Right renal pelvis (tissue), 4 donors: ENCODE data around the gene SLC9A9. TPM values are rescaled to one million over a fixed set of nuclear protein-coding genes. Genes with fewer than 3 reads are reported as not detected.
"Not testable (repeated sequence)": the region's sequence is repeated elsewhere in the genome, so short reads cannot be mapped to it uniquely, and the experiment has no call there.

Experiments used
- DNase-seq, 4 donors: peaks; one replicate each; pipeline ENCODE4 v3.0.0-alpha.2; 2013; ENCODE audit warnings: low read depth in 4 of 4, low spot score in 3 of 4, missing footprints in 1 of 4
- polyA plus RNA-seq, 4 donors: library from polyadenylated mRNA; unstranded; fragments of 120-200 nt; gene quantifications; one replicate each; pipeline ENCODE4 v1.2.1, GENCODE V29; 2013; ENCODE audit not compliant: insufficient read length in 4 of 4

Gene SLC9A9
- polyA plus RNA-seq, 4 donors = 4.9 to 8.0 (median 6.0) TPM

DNA sequence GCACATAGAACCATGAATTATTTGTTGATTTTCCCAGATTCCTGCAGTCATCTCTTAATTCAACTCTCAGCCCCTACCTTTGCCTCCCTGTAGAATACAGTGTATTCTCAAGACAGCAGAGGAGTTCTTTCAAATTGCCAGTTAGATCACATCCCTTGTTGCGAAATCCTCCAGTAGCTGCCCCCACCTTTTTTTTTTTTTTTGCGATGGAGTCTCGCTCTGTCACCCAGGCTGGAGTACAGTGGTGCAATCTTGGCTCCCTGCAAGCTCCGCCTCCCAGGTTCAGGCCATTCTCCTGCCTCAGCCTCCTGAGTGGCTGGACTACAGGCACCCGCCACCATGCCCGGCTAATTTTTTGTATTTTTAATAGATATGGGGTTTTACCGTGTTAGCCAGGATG, 417.0 kb downstream of the SLC9A9 start:
- not testable (repeated sequence) for DNase-seq

DNA sequence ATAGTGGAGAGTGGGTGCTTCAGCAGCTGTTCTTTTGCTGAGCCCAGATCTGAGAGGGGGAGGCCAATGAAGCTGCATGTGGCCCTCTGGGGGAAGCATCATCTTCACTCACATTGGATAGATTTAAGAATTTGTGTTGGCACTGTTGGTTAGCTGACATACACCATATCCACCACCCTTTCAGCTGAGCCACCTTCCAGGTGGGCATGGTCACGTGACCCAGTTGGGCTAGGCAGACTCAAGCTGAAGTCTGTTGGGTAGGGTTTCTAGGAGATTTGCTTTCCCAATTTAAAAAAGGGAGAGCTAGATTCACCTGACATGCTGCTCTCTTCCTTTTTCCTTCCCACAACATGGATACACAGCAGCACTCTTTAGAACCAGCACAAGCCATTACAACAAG, 417.7 kb downstream of the SLC9A9 start:
- DNase-seq = no peak

DNA sequence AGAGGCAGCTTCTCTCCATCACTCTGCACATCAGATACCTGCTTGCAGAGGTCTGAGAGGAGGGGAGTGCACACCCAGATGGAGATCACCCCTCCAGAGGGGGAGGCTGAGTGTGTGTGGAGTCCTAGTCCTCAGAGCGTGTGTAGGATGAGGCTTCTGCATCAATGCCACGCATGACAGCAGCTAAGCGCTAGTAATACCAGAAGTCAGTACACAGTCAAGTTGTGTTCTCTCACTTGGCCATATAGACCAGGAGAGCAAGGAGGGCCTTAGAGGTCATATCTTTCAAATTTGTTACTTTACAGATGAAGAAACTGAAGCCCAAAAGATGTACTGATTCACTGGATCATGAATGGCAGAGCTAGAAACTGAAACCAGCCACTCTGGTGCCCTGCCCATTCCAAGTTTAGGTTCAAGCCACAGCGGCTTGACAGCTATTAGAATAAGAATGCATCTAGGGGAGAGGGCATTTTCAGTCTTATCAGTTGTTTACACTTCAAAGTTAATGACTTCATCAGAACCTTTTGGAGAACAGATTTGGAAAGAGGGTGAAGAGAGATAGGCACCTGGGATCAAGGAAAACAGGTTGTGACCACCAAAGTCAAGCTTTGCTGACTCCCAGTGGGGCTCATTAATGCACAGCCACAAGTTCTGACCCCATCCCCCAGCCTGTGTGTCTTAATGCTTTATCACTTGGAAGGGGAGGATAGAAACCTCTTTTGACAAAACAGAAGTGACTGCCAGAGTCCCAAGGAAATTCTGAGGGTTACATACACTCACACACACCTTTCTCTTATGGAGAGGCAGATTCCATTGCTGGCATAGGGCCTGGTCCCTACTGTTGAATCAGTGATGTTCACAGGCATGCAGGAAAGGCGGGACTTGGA, 418.4 kb downstream of the SLC9A9 start:
- no peak for DNase-seq

DNA sequence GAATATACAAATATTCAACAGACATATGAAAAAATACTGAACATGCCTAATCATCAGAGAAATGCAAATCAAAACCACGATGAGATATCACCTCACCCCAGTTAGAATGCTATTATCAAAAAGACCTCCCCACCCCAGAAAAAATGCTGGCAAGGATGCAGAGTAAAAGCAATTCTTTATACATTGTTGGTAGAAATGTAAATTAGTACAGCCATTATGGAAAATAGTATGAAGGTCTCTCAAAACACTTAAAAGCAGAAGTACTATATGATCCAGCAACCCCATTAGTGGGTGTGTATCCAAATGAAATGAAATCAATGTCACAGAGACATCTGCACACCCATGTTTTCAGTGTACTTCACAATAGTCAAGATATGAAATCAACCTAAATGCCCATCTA, 420.0 kb downstream of the SLC9A9 start:
- DNase-seq = no peak

DNA sequence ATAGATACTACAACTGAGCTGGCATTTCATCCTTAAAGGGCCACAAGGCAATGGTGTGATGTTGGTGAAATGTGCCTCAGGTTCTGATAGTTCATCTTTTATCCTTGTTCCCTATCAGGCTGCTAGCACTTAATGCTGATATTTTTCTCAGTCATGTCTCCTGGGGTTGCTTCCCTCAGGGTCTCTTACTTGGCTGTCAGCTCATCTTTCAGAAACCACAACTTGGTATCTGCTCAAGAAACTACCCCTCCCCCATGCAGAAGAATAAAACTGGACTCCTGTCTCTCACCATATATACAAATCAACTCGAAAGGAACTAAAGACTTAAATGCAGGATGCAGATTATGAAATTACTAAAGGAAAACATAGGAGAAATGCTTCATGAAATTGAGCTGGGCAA, 420.6 kb downstream of the SLC9A9 start:
- DNase-seq = no peak

DNA sequence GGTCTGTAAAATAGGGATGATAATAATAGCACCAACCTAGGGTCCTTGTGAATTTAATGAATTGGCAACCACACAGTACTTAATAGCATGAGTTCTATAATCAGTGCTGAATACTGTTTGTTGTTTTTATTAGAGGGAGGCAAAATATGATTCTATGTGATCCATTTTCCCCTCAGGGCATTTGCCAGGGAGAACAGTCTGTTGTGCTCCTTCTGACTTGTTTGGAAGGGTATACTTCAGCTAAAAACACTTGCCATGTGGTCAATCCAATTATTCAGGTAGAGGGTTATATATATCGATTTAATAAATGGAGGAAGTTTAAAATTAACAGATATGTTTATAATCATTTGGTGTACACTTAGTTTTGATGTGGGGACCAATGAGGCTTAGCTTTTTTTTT, 423.4 kb downstream of the SLC9A9 start:
- DNase-seq = no peak

DNA sequence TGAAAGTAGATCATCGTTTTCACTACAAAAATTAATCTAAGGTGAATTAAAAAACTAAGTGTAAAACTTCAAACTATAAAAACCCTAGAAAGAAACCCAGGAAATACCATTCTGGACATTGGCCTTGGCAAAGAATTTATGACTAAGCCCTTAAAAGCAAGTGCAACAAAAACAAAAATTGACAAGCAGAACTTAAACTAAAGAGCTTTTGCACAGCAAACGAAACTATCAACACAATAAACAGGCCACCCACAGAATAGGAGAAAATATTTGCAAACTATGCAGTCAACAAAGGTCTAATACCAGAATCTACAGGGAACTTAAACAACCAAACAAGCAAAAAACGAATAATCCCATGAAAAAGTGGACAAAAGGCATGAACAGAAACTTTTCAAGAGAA, 426.7 kb downstream of the SLC9A9 start:
- DNase-seq = no peak

DNA sequence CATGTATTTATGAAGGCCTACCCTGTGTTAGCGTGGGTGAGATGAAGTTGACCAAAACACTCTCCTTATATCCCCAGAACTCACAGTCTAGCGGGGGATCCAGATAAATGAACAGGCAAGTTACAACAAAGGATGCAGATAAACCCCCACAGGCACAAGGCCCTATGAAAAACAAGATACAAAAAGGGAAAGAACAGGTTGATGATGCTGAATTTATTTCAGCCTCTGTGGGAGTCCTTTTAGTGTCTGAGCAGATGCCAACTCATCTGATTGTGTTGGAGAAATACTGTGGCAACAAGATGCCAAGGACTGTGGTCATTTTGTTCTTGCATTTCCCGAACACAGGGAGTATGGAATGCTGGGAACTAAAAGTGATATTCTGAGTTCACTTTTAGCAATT, 428.7 kb downstream of the SLC9A9 start:
- DNase-seq = no peak

DNA sequence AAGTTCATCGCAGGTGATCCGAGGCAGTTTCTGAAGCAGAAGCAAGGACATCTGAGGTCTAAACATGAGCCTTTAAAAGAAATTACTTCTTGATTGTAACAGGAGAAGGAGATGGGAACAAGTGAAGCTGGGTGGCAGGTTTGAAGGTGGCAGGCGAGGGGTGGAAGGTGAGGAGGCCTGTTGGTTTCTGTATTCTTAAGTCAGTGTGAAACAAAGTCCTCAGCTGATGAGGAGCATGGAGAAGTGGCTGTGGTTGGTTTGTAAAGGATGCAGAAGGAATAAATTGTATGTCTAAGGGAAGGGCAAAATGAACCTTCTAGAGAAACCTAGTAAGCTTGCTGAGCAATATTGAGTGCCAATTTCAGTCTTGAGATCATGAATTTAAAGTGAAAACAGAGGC, 429.9 kb downstream of the SLC9A9 start:
- DNase-seq = no peak

DNA sequence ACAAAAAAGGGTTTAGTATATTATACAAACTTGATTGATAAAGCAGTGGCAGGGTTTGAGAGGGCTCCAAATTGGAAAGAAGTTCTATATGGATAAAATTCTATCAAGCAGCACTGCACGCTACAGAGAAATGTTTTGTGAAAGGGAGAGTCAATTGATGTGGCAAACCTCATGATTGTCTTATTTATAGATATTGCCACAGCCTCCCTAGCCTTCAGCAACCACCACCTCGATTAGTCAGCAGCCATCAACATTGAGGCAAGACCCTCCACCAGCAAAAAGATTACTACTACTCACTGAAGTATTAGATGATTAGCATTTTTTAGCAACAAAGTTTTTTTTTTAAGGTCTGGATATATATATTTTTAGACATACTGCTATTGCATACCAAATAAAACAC, 432.0 kb downstream of the SLC9A9 start:
- DNase-seq = no peak

DNA sequence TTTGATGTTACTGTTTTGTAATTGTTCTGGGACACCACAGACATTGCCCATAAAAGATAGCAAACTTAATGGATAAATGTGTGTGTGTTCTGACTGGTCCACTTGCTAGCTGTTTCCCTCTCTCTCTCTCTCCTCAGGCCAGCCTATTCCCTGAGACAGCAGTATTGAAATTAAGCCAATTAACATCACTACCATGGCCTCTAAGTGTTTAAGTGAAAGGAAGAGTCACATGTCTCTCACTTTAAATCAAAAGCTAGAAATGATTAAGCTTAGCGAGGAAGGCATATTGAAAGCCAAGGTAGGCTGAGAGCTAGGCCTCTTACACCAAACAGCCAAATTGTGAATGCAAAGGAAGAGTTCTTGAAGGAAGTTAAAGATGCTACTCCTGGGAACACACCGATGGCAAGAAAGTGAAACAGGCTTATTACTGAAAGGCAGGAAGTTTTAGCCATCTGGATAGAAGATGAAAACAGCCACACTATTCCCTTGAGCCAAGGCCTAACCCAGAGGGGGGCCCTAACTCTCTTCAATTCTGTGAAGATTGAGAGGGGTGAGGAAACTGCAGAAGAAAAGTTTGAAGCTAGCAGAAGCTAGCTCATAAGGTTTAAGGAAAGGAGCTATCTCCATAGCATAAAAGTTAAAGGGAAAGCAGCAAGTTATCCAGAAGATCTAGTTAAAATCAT, 433.6 kb downstream of the SLC9A9 start:
- no peak for DNase-seq

DNA sequence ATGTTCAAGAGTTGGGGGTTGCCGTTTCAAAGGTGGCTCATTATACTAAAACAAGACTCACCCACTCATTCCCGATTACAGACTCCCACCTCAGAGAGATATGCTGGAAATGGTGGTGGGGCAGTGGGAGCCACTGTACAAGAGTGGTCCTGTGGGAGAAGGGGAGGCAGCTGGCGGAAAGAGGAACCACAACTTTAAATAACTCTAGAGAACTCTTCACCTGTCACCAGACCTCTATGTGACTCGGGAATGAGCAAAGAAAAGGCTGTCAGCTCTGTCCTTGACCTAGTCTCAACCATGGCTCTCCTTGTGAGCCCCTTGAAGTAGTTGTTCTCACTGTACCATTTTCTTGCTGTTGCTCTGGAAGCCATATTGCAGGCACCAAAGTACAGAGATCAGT, 434.9 kb downstream of the SLC9A9 start:
- DNase-seq = no peak

DNA sequence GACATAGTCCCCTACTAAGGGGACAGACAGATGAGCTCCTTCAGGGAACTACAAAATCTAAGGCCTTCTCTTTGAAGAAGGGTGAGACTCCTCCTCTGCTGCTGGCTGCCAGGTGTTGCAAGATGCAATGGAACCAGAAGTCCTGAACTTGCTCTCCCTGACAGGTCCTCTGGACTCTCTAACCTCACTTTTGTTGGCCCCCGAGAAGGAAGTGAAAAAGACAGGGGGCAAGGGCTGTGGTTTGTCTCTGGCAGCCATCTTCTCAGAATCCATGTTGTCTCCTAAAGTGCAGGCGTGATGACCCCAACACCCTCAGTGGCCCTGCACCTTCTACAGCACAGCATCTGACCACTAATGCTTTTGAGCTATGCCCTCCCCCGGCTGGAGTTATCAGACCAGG, 436.2 kb downstream of the SLC9A9 start:
- DNase-seq = no peak

DNA sequence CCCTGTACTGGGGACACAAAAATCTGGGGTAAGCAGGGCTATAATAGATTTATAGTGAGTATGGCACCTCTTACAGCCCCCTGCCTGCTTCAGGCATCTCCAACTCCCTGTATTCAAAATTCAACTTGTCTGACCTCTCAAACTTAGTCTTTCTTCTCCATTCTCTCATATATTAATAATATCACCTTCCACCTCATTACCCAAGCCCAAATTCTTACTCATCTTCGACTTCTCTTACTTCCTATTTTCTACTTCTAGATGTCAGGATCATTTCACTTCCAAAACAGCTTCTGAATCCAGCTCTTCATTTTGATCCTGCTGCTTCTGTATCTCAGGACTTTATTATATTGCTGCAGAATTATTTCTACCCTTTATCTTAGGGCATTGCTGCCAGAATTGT, 438.0 kb downstream of the SLC9A9 start:
- DNase-seq = no peak

DNA sequence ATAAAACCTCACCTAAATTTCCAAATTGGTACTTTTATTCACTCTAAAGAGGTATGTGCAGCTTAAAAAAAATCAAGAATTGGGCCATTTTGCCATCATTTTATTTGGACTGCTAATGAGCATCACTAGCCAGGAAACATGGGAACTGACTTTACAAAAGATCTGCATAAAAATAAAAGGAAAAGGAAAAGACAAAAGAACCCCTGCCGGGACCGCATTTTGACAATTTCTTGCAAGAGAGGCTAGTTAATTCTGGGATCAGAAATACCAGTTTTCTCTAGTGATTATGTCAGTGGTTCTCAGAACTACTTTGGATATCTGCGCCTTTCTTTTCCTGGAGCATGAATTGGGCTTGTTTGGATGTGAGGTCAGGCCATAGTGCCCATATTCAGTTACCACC, 439.5 kb downstream of the SLC9A9 start:
- no peak for DNase-seq

DNA sequence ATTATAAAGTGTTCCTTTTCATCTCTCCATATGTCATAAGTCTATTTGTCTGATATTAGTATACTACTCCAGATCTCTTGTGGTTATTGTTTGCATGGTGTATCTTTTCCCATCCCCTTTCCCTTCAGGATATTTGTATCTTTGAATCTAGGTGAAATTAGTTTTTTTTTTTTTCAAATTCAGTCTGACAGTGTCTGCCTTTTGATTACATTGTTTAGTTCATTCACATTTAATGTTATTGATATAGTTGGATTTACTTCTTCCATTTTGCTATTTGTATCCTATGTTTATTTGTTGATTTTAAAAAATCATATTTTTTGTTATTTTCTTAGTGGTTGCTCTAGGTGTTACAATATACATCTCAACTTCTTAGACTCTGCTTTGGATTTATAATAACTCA, 445.7 kb downstream of the SLC9A9 start:
- no peak for DNase-seq

DNA sequence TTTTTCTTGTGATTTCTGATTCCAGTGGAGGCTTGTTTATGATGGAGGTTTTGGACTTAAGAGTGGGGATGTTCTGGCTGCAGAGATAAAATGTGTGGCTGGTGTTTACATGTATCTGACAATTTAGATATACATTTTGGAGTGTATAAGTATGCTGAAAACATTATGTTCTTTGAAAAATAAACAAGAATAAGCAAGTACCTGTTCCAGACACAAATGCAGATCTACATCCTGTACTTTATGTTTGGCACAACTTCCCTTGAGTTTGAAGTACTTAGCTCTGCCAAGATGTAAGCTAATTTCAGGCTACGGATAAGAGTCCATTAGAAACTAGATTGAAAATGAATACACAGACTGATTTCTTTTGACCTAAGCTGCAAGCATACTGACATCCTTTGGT, 451.5 kb downstream of the SLC9A9 start:
- no peak for DNase-seq

DNA sequence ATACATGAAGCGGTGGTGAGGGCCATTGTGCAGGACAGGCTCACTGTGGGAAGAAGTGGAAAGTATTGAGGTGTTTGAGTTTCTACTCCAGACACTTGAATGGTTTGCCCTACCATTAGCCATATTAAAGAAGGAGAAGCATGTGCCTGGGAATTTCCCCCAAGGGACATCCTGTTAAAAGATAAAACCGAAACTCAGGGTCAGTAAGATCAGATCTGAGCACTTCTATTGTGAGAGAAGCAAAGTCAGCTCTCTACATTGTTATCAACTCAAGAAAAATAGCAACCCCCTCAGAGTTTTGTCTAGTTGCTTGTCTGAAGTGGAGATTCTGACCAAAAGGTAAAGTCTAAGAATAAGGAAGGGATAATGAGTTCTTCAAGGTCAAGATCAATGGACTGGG, 458.9 kb downstream of the SLC9A9 start:
- DNase-seq = no peak

DNA sequence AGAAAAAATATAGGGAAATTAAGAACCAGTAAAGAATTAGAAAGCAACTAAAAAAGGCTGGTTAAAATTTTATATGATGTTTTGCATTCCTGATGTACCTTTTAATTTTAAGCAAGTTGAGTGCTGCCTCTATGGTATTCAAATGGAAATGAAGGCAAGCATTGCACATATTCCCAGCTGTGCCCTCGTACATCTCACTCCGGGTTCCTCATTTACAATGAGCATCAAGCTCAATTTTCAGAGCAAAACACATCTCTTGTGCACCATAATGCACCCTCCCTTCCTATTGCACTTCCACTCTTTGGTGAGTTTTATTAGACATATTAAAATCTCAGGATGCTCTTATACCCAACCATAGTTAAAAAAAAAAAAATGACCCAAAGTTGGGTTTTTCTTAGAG, 460.8 kb downstream of the SLC9A9 start:
- no peak for DNase-seq

DNA sequence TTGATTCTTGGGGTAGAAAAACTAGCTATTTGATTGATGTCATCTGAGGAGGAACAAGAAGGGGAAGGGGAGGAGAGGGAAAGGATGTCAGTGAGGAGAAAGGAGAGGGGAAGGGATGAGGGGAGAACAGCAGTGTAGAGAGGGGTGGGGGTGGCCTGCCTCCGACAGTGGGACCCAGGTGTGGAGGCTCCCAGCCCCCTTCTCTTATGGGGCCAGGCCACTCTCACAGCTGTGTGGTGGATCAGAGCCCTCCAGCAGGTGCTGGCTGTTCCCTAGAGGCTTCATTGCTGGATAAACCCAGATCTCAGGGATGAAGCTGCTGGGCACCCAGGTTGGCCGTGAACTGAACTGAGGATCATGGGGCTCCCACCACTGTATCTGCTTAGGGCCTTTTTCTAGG, 464.2 kb downstream of the SLC9A9 start:
- no peak for DNase-seq

DNA sequence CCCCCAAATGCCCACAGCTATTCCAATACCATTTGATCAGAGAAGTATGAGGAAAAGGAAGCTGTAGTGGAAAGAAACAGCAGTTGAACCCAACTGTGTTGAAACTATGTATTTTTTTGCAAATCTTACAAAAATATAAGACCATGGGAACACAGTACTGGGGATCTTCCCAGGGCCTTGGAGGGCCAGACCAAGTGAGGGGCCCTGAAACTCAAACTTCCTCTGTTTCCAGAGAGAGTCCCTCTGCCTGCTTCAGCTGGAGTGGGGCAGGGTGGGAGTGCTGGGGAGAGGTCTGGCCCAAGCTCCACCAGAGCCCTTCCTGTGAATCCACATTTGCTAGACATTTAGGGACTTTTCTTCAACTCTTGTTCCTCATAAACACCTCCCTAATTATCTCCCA, 464.8 kb downstream of the SLC9A9 start:
- no peak for DNase-seq

DNA sequence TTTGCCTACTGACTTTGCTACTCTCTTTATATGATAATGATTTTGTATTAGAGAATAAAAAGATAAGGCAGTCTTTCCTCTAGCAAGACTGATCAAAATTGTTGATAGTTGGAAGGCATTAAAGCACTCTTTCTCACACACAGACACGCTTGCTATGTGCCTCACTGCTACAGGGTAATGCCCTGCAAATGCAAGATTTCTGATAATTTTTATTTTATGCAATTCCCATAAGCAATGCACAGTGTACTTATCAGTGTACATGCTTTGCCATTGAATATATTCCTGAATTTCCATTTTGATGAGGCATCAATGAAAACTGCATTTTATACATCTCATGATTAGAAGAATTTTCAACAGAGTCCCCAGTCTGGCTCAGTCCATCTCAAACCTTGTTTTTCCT, 465.5 kb downstream of the SLC9A9 start:
- DNase-seq = no peak
